ENCODE results near the gene SLC2A4.
A peak's percentile ranks its signal among the peaks of the same experiment; 100 is the strongest.

Gene SLC2A4

GRCh38 chr17:7251661-7252175 lies 29.8 kb upstream of the SLC2A4 start, which contains the start of gene CTDNEP1:
Gene CTDNEP1 (minus strand): TSS chr17:7251734. CDS start chr17:7251296, 438 bp downstream.
- TF ChIP-seq CTCF (IDR thresholded peaks at IDR 0.05; ENCODE audit: low read depth, low read length, missing control alignments): no peak
- Histone ChIP-seq H3K27me3 (replicated peaks) (no peaks in the 10 kb centered on the region), H3K36me3 (replicated peaks) (peaks cover 23% of the 10 kb centered on the region), H3K27ac (peak within 1 kb of the TSS; percentile 99), H3K4me3 (ENCODE audit: low read depth, low read length) (peak within 1 kb of the TSS; percentile 94)
- peak; percentile 99 for DNase-seq
- in situ Hi-C loops (cut with HindIII; ENCODE audit: low pct_ligation_motif_present, low sequenced_read_pairs): no loop called here

GRCh38 chr17:7252176-7253043 lies 29.1 kb upstream of the SLC2A4 start, which contains the start of gene ELP5:
Gene ELP5 (plus strand): TSS chr17:7252215. CDS start chr17:7252551, 336 bp downstream.
- in situ Hi-C loops (cut with HindIII; ENCODE audit: low pct_ligation_motif_present, low sequenced_read_pairs): no loop called here
- DNase-seq: peak; percentile 94
- H3K27me3 ChIP-seq (replicated peaks): no peaks in the 10 kb centered on the region
- H3K4me3 ChIP-seq (ENCODE audit: low read depth, low read length): peak within 1 kb of the TSS; percentile 94
- H3K27ac ChIP-seq: peak within 1 kb of the TSS; percentile 99
- TF ChIP-seq CTCF (IDR thresholded peaks at IDR 0.05; ENCODE audit: low read depth, low read length, missing control alignments): no peak
- H3K36me3 ChIP-seq (replicated peaks): peaks cover 26% of the 10 kb centered on the region

- DNase-seq: no peak
- Histone ChIP-seq H3K4me3 (ENCODE audit: low read depth, low read length) (peak overlapping the region; percentile 94), H3K27ac (no peak overlapping the region), H3K36me3 (replicated peaks) (peaks cover 33% of the 10 kb centered on the region), H3K27me3 (replicated peaks) (no peaks in the 10 kb centered on the region)
- in situ Hi-C loops (cut with HindIII; ENCODE audit: low pct_ligation_motif_present, low sequenced_read_pairs): no loop called here
- no peak for TF ChIP-seq CTCF (IDR thresholded peaks at IDR 0.05; ENCODE audit: low read depth, low read length, missing control alignments)
Observed at GRCh38 chr17:7253082-7253481, 28.4 kb upstream of the SLC2A4 start.

GRCh38 chr17:7254511-7254910 lies 27.0 kb upstream of the SLC2A4 start:
- no peak for TF ChIP-seq CTCF (IDR thresholded peaks at IDR 0.05; ENCODE audit: low read depth, low read length, missing control alignments)
- H3K4me3 ChIP-seq (ENCODE audit: low read depth, low read length): no peak overlapping the region
- in situ Hi-C loops (cut with HindIII; ENCODE audit: low pct_ligation_motif_present, low sequenced_read_pairs): no loop called here
- H3K36me3 ChIP-seq (replicated peaks): peaks cover 45% of the 10 kb centered on the region
- no peak overlapping the region for H3K27ac ChIP-seq
- DNase-seq: no peak
- H3K27me3 ChIP-seq (replicated peaks): no peaks in the 10 kb centered on the region

- Histone ChIP-seq H3K27ac (no peak overlapping the region), H3K4me3 (ENCODE audit: low read depth, low read length) (no peak overlapping the region), H3K36me3 (replicated peaks) (peaks cover 45% of the 10 kb centered on the region), H3K27me3 (replicated peaks) (no peaks in the 10 kb centered on the region)
- no peak for TF ChIP-seq CTCF (IDR thresholded peaks at IDR 0.05; ENCODE audit: low read depth, low read length, missing control alignments)
- DNase-seq: no peak
- in situ Hi-C loops (cut with HindIII; ENCODE audit: low pct_ligation_motif_present, low sequenced_read_pairs): no loop called here
Observed at GRCh38 chr17:7256766-7257456, 24.6 kb upstream of the SLC2A4 start.

Measured in brain microvascular endothelial cell (primary cell).